ENCODE measurements around the gene OCIAD2.

DNA sequence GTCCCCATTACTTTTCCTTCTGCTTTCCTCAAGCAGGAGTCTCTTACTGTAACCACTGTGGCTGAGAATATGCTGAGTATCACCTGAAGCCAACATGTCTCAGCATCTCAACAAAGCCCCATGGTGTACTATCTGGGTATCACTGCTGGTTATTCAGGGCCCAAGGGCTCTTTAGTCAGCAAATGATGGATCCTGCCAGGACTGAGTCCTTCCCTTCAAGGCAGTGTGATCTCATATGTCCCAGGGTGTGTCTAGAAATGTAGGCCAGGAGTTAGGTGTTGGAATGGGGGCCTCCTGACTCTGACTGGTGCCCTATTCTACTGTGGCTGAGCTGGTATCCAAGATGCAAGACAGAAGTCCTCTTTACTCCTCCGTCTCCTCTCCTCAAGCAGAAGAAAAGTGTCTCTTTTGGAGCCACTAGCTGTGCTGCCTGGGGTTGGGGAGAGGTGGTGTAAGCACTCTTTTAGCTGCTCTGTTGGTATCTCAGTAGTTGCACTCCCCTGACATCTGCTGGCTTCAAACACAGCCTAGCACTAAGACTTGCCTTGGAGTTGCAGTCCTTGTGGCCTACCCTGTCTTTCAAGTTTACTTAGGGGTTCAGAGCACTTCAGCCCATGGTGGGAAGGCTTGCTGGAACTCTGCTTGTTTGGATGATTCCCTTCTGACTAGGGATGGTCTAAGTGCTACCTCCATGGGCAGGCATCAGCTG, 28.6 kb downstream of the OCIAD2 start:
- TF ChIP-seq CTCF (IDR thresholded peaks at IDR 0.05; ENCODE audit: low read depth, low read length, missing input control) (no peak), JUND (IDR thresholded peaks at IDR 0.05) (no peak), RXRA (IDR thresholded peaks at IDR 0.05) (no peak), YY1 (IDR thresholded peaks at IDR 0.05) (no peak), SP1 (IDR thresholded peaks at IDR 0.05) (no peak), TAF1 (conservative IDR thresholded peaks at IDR 0.05) (no peak), MAX (IDR thresholded peaks at IDR 0.05) (no peak)
- TF ChIP-seq, protein P1, sequence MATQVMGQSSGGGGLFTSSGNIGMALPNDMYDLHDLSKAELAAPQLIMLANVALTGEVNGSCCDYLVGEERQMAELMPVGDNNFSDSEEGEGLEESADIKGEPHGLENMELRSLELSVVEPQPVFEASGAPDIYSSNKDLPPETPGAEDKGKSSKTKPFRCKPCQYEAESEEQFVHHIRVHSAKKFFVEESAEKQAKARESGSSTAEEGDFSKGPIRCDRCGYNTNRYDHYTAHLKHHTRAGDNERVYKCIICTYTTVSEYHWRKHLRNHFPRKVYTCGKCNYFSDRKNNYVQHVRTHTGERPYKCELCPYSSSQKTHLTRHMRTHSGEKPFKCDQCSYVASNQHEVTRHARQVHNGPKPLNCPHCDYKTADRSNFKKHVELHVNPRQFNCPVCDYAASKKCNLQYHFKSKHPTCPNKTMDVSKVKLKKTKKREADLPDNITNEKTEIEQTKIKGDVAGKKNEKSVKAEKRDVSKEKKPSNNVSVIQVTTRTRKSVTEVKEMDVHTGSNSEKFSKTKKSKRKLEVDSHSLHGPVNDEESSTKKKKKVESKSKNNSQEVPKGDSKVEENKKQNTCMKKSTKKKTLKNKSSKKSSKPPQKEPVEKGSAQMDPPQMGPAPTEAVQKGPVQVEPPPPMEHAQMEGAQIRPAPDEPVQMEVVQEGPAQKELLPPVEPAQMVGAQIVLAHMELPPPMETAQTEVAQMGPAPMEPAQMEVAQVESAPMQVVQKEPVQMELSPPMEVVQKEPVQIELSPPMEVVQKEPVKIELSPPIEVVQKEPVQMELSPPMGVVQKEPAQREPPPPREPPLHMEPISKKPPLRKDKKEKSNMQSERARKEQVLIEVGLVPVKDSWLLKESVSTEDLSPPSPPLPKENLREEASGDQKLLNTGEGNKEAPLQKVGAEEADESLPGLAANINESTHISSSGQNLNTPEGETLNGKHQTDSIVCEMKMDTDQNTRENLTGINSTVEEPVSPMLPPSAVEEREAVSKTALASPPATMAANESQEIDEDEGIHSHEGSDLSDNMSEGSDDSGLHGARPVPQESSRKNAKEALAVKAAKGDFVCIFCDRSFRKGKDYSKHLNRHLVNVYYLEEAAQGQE (IDR thresholded peaks at IDR 0.05): no peak
